DMS153 treated with DMSO at 0.1 percent for 48 hours (cell line): Measurements from ENCODE around the gene FBXO28.
A peak's percentile ranks its signal among the peaks of the same experiment; 100 is the strongest.
"Not testable (repeated sequence)": the region's sequence is repeated elsewhere in the genome, so short reads cannot be mapped to it uniquely, and the experiment has no call there.

Source experiments
- DNase-seq: peaks from one replicate; lab custom pipeline; 2025; ENCODE audit not compliant: unreplicated experiment; lab: John Stamatoyannopoulos, UW

FBXO28 gene

GRCh38 chr1:224183591-224184312 lies 69.8 kb downstream of the FBXO28 start:
- peak; percentile 51 for DNase-seq

- no peak for DNase-seq
These were observed 71.3 kb downstream of the FBXO28 start for GRCh38 chr1:224185208-224185607.

DNA sequence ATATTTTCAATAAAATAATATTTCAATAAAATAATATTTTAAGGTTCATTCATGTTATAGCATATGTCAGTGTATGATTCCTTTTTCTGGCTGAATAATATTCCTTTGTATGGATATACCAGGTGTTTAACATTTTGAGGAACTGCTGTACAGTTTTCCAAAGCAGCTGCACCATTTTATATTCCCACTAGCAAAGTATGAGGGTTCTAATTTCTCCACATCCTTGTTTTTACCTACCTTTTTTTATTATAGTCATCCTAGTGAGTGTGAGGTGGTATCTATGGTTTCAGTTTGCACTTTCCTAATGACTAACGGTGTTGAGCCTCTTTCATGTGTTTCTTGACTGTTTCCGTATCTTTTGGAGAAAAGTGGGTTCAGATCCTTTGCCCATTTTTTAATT lies 74.4 kb downstream of the FBXO28 start:
- no peak for DNase-seq

- DNase-seq, result no peak
These were observed 75.7 kb downstream of the FBXO28 start for GRCh38 chr1:224189561-224189960.

DNA sequence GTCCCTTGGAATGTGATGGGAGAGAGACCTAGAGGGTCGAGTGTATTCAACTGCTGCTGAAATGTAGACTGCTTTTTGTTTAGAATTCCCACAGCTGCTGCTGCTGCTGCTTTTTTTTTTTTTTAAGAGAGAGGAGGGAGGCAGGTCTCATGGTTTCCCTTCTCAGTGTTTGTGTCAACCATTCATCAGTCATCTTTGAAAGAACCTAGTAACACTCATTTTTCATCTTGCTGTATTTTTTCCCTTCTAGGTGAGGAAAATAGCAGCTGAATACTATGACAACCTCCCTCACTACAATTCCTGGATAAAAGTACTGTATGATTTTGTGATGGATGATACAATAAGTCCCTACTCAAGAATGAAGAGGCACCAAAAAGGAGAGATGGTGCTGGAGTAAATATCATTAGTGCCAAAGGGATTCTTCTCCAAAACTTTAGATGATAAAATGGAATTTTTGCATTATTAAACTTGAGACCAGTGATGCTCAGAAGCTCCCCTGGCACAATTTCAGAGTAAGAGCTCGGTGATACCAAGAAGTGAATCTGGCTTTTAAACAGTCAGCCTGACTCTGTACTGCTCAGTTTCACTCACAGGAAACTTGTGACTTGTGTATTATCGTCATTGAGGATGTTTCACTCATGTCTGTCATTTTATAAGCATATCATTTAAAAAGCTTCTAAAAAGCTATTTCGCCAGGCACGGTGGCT lies 78.3 kb downstream of the FBXO28 start:
- no peak for DNase-seq

- no peak for DNase-seq
These were observed 79.5 kb downstream of the FBXO28 start for GRCh38 chr1:224193319-224193966.

DNA sequence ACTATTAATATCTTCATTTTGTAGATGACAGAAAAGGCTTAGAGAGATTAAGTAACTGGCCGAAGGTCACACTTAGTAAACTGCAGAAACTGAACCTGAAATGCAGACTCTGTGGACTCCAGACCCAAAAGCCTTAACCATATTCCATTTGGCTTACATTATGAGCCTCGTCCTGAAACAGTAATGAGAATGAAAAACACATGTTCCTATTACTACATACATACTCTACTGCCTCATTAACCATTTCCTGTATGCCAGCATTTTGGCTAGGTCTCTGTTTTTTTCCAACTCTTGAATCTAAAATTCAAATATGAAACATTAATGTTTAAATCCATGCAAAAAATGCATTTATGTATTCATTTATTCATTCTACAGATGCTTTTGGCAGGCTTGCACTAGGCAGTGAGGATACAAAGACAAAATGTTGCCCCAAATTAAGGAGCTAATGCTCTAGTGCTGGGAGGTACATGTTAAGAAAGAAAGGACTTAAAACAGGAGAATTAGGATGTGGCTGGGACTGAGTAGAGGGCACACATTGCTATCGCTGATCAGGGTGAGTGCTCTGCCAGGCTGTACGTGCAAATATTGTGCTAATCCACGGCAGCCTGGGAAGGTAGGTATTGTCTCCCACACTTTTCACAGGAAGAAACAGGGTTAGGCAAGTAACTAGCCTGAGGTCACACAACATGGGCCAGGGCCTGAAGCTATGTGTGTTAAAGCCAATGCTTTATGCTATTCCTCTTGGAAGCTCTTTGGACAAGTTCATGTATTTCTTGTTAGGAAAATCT lies 83.1 kb downstream of the FBXO28 start:
- no peak for DNase-seq

DNA sequence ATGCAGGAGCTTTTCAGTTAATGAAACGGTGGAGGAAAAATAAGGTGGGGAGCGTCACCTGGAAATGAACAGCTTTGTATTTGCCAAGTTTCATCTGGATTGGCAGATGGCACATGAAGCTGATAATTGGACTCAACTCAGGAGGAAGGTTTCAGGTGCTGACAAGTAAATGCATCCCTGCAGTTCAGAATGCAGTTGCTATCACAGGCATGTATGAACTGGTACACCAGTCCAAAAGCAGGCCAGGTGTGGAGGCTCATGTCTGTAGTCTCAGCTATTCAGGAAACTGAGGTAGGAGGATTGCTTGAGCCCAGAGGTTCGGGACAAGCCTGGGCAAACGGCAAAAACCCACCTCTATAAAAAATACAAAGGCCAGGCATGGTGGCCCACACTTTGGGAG lies 84.7 kb downstream of the FBXO28 start:
- DNase-seq, result no peak

DNA sequence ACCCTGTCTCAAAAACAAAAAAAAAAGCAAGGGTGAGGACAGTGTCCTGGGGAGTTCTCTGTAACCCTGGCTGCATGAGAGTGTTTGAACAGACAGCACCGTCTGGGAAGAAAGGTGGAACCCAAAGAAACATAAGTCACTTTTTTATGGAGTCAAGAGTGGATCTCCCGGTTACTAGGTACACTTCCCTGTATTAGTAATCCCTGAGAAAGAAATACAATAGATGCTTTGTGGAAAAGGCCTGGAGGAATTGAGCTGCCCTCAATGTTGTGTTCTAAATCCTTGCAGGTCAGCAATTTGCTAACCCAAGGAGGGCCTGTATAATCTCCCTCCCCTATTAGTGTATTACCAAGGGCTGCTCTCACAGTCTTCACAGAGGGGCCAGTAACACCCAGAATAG lies 85.8 kb downstream of the FBXO28 start:
- DNase-seq, result no peak

DNA sequence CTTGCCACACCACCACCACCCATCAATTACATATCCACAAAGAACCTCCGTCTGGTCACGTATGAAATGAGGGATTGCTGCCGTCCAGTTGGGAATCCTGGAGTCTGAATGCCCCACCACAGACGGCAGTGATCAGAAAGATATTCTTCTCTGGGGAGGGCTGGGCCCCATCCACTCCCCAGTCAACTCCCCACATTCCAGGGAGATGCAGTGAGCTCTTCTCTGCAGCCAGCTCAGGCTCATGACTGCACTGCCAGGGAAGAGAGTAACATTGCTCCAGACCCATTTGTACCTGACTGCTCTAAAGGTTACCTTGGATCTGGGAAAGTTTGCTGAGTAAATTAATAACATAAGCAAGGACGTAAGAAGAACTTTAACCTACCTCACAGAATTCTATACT lies 87.5 kb downstream of the FBXO28 start:
- no peak for DNase-seq

- no peak for DNase-seq
These were observed 87.9 kb downstream of the FBXO28 start for GRCh38 chr1:224201853-224202252.

DNA sequence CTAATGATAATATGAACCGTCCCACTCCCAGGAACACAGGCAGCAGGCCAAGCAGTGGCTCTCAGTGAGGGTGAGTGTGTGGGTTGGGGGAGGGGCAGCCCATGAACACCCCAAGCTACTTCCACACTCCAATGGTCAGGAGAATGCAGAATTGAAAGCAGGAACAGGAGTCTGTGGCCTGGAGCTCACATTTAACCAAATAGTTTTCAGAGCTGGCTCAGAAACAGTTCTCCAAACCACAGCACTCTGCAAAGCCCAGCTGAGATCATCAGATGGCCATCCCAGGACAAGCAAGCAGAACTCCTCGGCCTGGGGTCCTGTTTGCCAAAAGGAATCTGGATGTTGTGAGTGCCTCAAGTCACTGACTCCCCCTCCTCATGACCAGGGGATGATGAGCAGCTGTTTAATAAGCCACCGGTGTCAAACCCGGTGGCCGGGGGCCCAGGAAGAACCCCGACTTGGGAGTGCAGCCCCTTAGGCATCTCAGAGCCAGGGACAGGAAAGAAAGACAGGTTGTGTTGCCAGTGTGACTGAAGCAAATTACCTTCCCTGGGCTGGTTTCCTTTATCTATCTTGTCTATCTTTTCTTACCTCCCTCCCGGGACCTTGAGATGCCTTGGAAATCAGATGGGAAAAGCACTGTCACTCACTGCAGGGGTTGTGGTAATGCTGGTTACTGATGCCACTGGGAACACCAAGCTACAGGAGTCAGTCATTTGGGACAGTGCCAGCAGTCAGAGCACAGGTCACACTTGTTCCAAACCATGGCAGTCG lies 89.5 kb downstream of the FBXO28 start:
- no peak for DNase-seq

- DNase-seq, result no peak
These were observed 91.5 kb downstream of the FBXO28 start for GRCh38 chr1:224205438-224205840.

DNA sequence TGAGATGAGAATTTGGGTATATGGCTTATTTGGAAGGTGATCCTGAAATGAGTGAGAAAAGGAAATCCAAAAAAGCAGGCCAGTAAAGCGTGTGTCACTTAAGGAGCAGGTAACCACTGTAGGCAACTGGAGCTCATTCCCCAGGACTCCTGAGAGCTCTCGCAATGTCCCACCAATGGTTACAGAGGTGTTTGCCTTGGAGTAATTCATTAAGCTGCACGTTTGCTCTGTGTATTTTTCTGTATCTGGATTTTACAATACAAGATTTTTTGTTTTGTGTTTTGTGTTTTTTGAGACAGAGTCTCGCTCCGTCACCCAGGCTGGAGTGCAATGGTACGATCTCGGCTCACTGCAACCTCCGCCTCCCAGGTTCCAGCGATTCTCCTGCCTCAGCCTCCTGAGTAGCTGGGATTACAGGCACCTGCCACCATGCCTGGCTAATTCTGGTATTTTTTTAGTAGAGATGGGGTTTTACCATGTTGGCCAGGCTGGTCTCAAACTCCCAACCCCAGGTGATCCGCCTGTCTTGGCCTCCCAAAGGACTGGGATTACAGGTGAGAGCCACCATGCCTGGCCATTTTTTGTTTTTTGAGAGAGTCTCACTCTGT lies 92.1 kb downstream of the FBXO28 start:
- DNase-seq, result not testable (repeated sequence)

DNA sequence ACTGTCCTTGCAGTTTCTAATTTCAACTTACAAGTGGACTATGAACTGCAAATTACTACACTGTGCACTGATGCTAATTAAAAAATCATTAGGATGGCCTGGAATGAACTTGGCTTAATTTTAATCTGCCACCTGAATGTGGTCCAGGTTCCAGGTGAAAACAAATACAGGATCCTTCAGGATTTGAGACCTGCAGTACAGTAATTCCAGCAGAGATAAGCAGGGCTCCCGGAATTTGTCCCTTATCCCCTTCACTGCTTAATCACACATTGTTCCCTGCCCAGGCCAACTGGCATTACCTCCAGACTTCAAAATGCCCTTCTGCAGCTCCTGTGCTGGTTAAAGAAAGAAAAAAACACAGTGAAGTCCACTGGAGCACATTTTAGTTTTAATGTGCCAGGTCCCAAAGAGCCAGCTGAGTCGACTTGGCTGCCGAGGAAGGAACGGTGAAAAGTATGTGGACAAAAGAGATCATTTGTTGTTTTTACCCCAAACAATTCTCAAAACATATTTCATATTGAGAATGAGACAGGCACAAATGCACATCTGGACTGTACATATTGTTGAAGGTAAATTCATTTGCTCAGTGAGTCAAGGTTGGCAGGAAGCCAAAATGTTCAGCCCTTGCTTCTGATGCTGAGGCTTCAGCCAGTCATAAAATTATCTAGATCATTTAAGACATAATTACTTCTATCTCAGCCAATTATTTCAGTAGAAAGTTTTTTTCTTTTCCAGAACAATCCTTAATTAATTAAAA lies 97.5 kb downstream of the FBXO28 start:
- peak; percentile 55 for DNase-seq
